GM23338 (cell line): Measurements from ENCODE around the gene CAP1.

Source experiments
- CREB1 ChIP-seq: fragments of 250-450 bp; sonication (Bioruptor Pico); IDR thresholded peaks from 2 replicates; pipeline ENCODE4 v1.5.0; 2020; ENCODE audit warnings: low read depth, mild to moderate bottlenecking, moderate library complexity
- CTCF ChIP-seq, 2 experiments: fragments of 200-600 bp in 1 of 2; sonication (generic) in 1 of 2; conservative IDR thresholded peaks; 2 replicates each; pipeline versions ENCODE4 v1.5.1 to v1.6.1; 2016 to 2017; ENCODE audit warnings: antibody characterized with exemption in 2 of 2, low read depth in 2 of 2, mild to moderate bottlenecking in 2 of 2, moderate library complexity in 1 of 2
- EZH2 ChIP-seq: fragments of 200-600 bp; sonication (generic); IDR thresholded peaks from one replicate; pipeline ENCODE4 v1.8.0; 2017; ENCODE audit warnings: antibody characterized with exemption, mild to moderate bottlenecking, low read depth; ENCODE audit not compliant: unreplicated experiment
- JUNB ChIP-seq: IDR thresholded peaks from one replicate; pipeline ENCODE4 v1.6.1; 2016; ENCODE audit warnings: antibody characterized with exemption; ENCODE audit not compliant: unreplicated experiment
- POLR2AphosphoS5 ChIP-seq: IDR thresholded peaks from 2 replicates; pipeline ENCODE4 v1.6.1; 2016; ENCODE audit warnings: antibody characterized with exemption, low read depth
- TF ChIP-seq, protein P1 (sequence below): IDR thresholded peaks from one replicate; pipeline ENCODE4 v1.6.1; 2018; ENCODE audit warnings: antibody characterized with exemption; ENCODE audit not compliant: unreplicated experiment
- TF ChIP-seq, protein P2 (sequence below): IDR thresholded peaks from 2 replicates; pipeline ENCODE4 v1.6.1; 2016; ENCODE audit warnings: antibody characterized with exemption

DNA sequence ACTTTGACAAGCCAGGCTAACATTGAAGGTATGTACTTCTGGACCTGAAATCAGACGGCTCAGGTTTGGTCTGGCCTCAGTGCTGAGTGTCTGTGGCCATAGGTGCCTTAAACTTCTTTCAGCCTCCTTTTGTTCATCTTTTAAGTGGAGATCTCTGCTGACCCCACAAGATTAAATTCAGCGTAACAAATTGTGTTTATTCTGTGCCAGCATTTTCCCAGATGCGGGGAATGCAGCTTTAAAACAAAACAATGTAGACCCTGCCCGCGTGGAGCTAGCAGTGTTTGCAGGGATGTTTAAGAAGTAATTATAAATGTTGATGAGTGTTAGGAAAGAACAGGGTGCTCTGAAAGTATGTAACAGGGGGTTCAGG, 923 bp downstream of the CAP1 start:
- TF ChIP-seq CTCF (conservative IDR thresholded peaks at IDR 0.05; ENCODE audit: low read depth in 2 of 2) (no peak), CREB1 (CRISPR knock-in tag) (no peak), POLR2AphosphoS5 (no peak), EZH2 (no peak), JUNB (no peak)
- TF ChIP-seq, protein P1, sequence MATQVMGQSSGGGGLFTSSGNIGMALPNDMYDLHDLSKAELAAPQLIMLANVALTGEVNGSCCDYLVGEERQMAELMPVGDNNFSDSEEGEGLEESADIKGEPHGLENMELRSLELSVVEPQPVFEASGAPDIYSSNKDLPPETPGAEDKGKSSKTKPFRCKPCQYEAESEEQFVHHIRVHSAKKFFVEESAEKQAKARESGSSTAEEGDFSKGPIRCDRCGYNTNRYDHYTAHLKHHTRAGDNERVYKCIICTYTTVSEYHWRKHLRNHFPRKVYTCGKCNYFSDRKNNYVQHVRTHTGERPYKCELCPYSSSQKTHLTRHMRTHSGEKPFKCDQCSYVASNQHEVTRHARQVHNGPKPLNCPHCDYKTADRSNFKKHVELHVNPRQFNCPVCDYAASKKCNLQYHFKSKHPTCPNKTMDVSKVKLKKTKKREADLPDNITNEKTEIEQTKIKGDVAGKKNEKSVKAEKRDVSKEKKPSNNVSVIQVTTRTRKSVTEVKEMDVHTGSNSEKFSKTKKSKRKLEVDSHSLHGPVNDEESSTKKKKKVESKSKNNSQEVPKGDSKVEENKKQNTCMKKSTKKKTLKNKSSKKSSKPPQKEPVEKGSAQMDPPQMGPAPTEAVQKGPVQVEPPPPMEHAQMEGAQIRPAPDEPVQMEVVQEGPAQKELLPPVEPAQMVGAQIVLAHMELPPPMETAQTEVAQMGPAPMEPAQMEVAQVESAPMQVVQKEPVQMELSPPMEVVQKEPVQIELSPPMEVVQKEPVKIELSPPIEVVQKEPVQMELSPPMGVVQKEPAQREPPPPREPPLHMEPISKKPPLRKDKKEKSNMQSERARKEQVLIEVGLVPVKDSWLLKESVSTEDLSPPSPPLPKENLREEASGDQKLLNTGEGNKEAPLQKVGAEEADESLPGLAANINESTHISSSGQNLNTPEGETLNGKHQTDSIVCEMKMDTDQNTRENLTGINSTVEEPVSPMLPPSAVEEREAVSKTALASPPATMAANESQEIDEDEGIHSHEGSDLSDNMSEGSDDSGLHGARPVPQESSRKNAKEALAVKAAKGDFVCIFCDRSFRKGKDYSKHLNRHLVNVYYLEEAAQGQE, result no peak
- TF ChIP-seq, protein P2, sequence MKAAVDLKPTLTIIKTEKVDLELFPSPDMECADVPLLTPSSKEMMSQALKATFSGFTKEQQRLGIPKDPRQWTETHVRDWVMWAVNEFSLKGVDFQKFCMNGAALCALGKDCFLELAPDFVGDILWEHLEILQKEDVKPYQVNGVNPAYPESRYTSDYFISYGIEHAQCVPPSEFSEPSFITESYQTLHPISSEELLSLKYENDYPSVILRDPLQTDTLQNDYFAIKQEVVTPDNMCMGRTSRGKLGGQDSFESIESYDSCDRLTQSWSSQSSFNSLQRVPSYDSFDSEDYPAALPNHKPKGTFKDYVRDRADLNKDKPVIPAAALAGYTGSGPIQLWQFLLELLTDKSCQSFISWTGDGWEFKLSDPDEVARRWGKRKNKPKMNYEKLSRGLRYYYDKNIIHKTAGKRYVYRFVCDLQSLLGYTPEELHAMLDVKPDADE, result no peak
